HG03378 (cell line): ENCODE data around the gene HIKESHI.
"Not testable (repeated sequence)": the region's sequence is repeated elsewhere in the genome, so short reads cannot be mapped to it uniquely, and the experiment has no call there.

Experiments used
- ATAC-seq: cut with Tn5 transposase; IDR thresholded peaks from one replicate; pipeline ENCODE4 v1.9.1; 2021; ENCODE audit warnings: mild to moderate bottlenecking, moderate library complexity; ENCODE audit not compliant: unreplicated experiment

Gene HIKESHI

GRCh38 chr11:86292912-86293616 lies 9.0 kb upstream of the HIKESHI start:
- peak; percentile 71 for ATAC-seq

- no peak for ATAC-seq
Measured at GRCh38 chr11:86294026-86294425, 8.0 kb upstream of the HIKESHI start.

GRCh38 chr11:86301742-86302091 lies 323 bp upstream of the HIKESHI start:
- ATAC-seq: peak; percentile 16

DNA sequence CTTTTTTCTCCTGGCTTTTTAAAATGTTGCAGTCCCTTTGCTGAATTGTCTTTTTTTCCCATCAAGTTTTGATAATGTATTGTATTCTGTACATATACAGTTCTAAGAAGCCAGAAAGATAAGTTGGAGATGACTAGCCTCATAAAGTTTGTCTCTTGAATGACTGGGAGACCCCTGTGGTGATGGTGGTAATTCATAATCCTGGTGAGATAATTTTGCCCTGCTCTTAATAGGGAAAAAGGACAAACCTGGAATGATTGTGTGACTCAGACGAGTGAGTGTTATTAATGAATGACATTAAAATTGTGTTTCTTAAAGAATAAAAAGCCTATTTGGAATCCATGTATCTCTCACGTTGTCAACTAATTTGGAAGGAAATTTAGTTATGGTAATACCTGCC lies 1.2 kb downstream of the HIKESHI start:
- no peak for ATAC-seq

- ATAC-seq: not testable (repeated sequence)
Measured at GRCh38 chr11:86308710-86309109, 6.7 kb downstream of the HIKESHI start.

DNA sequence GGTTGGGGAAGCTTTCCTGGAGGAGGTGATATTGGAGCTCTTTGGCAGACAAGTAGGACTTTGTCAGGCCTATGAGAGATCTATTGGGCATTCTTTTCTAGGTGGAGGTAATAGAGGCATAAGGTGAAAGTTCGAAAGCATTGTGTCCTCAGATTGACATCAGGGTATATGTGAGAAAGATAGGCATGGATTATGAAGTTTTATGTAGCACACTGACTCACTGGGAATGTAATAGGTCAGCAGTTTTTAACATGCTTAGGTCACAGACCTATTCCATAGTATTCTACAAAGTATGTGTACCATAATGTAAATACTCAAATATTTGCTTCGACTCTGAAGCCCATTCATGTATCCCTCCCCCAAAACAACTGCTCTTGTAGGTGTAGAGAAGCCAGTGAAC lies 11.8 kb downstream of the HIKESHI start:
- no peak for ATAC-seq

DNA sequence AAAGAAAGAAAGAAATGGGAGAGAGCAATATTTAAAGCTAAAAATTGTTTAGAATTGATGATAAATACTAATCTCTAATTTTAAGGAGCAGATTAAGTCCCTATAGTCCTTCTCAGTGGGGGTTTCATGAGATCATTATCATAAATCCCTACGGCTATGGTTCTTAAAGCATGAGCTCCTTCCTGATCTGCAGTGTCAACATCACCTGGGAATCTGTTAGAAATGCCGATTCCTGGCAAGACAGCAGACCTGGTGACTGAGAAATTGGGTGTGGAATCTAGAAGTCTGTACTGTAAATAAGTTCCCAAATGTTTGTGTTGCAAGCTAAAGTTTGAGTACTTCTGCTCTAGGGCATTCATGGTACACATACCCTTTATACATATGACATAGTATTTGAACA lies 12.6 kb downstream of the HIKESHI start:
- no peak for ATAC-seq

GRCh38 chr11:86335131-86335767 lies 33.2 kb downstream of the HIKESHI start:
- ATAC-seq: no peak

- no peak for ATAC-seq
Measured at GRCh38 chr11:86337227-86337626, 35.2 kb downstream of the HIKESHI start.

GRCh38 chr11:86341382-86341781 lies 39.3 kb downstream of the HIKESHI start:
- no peak for ATAC-seq

GRCh38 chr11:86346513-86346912 lies 44.5 kb downstream of the HIKESHI start:
- ATAC-seq: no peak

GRCh38 chr11:86355256-86355655 lies 53.2 kb downstream of the HIKESHI start:
- no peak for ATAC-seq

DNA sequence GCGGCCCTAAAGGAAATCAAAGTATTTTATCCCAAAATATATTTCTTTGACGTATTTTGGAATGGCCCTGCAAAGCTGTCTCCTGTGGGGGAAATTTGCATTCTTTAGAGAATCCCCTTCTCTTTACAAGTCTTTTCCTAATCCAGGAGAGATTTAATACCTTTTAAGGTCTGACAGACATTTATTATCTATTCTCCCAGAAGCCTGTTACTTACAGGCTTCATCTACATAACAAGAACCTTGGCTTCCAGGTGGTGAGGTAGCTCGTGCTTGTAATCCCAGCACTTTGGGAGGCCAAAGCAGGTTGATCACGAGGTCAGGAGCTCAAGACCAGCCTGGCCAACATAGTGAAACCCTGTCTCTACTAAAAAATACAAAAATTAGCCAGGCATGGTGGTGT lies 55.4 kb downstream of the HIKESHI start:
- not testable (repeated sequence) for ATAC-seq

GRCh38 chr11:86358720-86359119 lies 56.7 kb downstream of the HIKESHI start:
- ATAC-seq: no peak

- no peak for ATAC-seq
Measured at GRCh38 chr11:86360775-86361395, 58.8 kb downstream of the HIKESHI start.

GRCh38 chr11:86363424-86363823 lies 61.4 kb downstream of the HIKESHI start:
- ATAC-seq: no peak

DNA sequence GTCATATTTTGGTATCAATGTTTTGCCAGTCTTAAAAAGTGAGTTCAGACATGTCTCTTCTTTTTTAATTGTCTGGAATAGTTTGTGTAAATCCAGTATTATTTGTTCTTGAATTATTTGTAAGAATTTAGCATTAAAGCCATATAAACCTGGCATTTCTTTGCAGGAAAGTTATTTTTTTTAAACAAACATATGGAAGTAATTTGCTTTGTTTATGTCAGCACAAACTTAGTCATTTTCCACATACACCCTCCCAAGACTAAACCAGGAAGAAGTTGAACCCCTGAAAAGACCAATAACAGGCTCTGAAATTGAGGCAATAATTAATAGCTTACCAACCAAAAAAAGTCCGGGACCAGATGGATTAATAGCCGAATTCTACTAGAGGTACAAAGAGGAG lies 63.5 kb downstream of the HIKESHI start:
- ATAC-seq: no peak

DNA sequence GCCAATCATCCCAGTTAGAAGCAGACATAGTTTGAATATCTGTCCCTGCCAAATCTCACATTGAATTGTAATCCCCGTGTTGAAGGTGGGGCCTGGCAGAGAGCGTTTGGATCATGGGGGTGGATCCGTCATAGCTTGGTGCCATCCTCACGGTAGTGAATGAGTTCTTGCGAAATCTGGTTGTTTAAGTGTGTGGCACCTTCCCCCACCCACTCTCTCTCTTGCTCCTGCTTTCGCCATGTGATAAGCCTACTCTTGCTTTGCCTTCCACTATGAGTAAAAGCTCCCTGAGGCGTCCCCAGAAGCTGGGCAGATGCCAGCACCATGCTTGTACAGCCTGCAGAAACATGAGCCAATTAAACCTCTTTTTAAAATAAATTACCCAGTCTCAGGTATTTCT lies 67.6 kb downstream of the HIKESHI start:
- no peak for ATAC-seq

- ATAC-seq: no peak
Measured at GRCh38 chr11:86370171-86370570, 68.1 kb downstream of the HIKESHI start.

DNA sequence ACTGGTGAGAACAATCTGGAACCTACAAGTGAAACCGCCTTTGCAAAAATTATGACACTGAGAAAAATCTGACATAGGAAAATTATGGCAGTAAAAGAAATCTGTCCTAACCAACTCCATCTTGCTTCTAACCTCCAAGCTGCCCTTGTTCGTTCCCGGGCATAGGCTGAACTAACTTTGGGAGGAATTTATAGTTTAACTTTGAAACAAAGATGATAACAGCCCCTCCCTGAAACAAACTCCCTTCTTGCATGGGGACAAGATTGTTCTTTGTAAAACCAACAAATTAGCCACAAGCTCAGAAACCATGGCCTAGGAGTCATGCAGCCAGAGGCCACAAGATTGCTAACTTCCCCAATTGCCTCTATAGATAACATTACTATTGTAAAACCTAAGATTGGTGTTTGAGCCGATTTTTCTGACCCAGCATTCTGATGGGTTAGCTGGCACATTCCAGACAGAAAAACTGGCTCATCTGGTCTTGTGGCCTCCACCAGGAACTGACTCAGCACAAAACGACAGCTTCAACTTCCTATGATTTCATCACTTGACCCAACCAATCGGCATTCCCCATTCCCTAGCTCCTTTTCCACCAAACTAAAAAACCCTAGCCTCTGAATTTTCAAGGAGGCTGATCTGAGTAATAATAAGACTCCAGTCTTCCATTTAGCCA lies 69.0 kb downstream of the HIKESHI start:
- ATAC-seq: no peak

DNA sequence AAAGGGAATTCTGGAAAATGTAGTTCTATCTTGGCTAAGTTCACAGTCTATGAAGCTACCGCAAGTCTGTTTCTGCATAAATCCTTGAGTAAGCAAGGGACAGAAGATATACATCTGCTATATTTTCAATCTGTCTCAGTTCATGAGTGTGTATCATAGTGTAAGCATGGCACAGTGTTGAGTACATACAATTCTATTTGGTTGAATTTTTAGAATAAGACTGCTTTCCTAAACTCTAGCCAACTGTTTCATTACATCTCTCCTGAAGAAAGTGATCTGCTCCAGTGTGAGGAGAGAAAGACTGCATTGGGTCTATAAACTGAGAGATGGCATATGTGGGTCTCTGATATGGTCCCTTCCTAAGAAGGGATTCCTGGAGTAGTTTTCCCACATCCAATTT lies 70.0 kb downstream of the HIKESHI start:
- no peak for ATAC-seq

DNA sequence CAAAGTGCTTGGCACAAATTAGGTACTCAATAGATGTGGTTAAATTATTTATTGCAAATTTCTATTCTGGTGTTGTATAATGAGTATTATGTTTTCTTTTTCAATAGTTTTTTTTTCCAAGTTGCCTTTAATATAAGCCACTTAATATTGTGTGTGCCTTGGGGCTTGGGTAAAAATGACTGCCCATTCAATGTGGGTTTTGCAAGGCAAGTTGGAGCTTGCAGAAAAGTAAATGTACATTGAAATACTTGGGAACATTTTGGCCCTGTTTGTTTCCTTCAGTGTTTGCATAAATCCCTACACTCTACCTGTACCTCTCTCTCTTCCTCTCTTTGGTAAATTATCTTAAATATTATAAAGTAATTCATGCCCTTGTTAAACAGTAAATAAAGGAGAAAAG lies 70.5 kb downstream of the HIKESHI start:
- no peak for ATAC-seq
